ENCODE results near the gene VPS13C.

Gene VPS13C

GRCh38 chr15:61910839-61911369, 149.3 kb downstream of the VPS13C start:
- Histone ChIP-seq H3K79me2 (ENCODE audit: insufficient read depth, low read depth) (no peaks in the 10 kb centered on the region), H3K9ac (no peak overlapping the region), H3K4me2 (no peak overlapping the region), H2AFZ (ENCODE audit: low read depth) (no peak overlapping the region), H3K4me1 (ENCODE audit: low read depth, poor library complexity, severe bottlenecking) (no peaks in the 10 kb centered on the region), H4K20me1 (ENCODE audit: insufficient read depth) (no peaks in the 10 kb centered on the region), H3K27ac (no peak overlapping the region), H3K27me3 (ENCODE audit: insufficient read depth, low read depth) (no peaks in the 10 kb centered on the region), H3K4me3 (IDR thresholded peaks at IDR 0.05; ENCODE audit: insufficient read depth, low read depth, low read length) (no peak overlapping the region), H3K36me3 (ENCODE audit: insufficient read depth) (no peaks in the 10 kb centered on the region; the same call in 1 of the 2 replicates)
- TF ChIP-seq CTCF (conservative IDR thresholded peaks at IDR 0.05; ENCODE audit: low read depth, low read length): no peak

GRCh38 chr15:61908241-61908640, 152.0 kb downstream of the VPS13C start:
- Histone ChIP-seq H3K36me3 (ENCODE audit: insufficient read depth) (no peaks in the 10 kb centered on the region), H3K9ac (no peak overlapping the region), H3K4me2 (no peak overlapping the region), H2AFZ (ENCODE audit: low read depth) (no peak overlapping the region), H3K27me3 (ENCODE audit: insufficient read depth, low read depth) (no peaks in the 10 kb centered on the region), H4K20me1 (ENCODE audit: insufficient read depth) (no peaks in the 10 kb centered on the region), H3K79me2 (ENCODE audit: insufficient read depth, low read depth) (no peaks in the 10 kb centered on the region), H3K4me1 (ENCODE audit: low read depth, poor library complexity, severe bottlenecking) (no peaks in the 10 kb centered on the region), H3K4me3 (IDR thresholded peaks at IDR 0.05; ENCODE audit: insufficient read depth, low read depth, low read length) (no peak overlapping the region), H3K27ac (no peak overlapping the region)
- TF ChIP-seq CTCF (conservative IDR thresholded peaks at IDR 0.05; ENCODE audit: low read depth, low read length): no peak

GRCh38 chr15:61907753-61908086, 152.5 kb downstream of the VPS13C start:
- H4K20me1 ChIP-seq (ENCODE audit: insufficient read depth): no peaks in the 10 kb centered on the region
- TF ChIP-seq CTCF (conservative IDR thresholded peaks at IDR 0.05; ENCODE audit: low read depth, low read length): no peak
- H3K4me2 ChIP-seq: no peak overlapping the region
- no peaks in the 10 kb centered on the region for H3K79me2 ChIP-seq (ENCODE audit: insufficient read depth, low read depth)
- no peak overlapping the region for H2AFZ ChIP-seq (ENCODE audit: low read depth)
- H3K36me3 ChIP-seq (ENCODE audit: insufficient read depth): no peaks in the 10 kb centered on the region
- H3K4me1 ChIP-seq (ENCODE audit: low read depth, poor library complexity, severe bottlenecking): no peaks in the 10 kb centered on the region
- no peak overlapping the region for H3K4me3 ChIP-seq (IDR thresholded peaks at IDR 0.05; ENCODE audit: insufficient read depth, low read depth, low read length)
- no peaks in the 10 kb centered on the region for H3K27me3 ChIP-seq (ENCODE audit: insufficient read depth, low read depth)
- H3K27ac ChIP-seq: no peak overlapping the region
- H3K9ac ChIP-seq: no peak overlapping the region

- H3K27me3 ChIP-seq (ENCODE audit: insufficient read depth, low read depth): no peaks in the 10 kb centered on the region
- no peak overlapping the region for H3K4me3 ChIP-seq (IDR thresholded peaks at IDR 0.05; ENCODE audit: insufficient read depth, low read depth, low read length)
- no peak overlapping the region for H3K27ac ChIP-seq
- H3K4me1 ChIP-seq (ENCODE audit: low read depth, poor library complexity, severe bottlenecking): no peaks in the 10 kb centered on the region
- no peaks in the 10 kb centered on the region for H4K20me1 ChIP-seq (ENCODE audit: insufficient read depth)
- H3K9ac ChIP-seq: no peak overlapping the region
- TF ChIP-seq CTCF (conservative IDR thresholded peaks at IDR 0.05; ENCODE audit: low read depth, low read length): no peak
- H3K79me2 ChIP-seq (ENCODE audit: insufficient read depth, low read depth): no peaks in the 10 kb centered on the region
- no peaks in the 10 kb centered on the region for H3K36me3 ChIP-seq (ENCODE audit: insufficient read depth)
- no peak overlapping the region for H2AFZ ChIP-seq (ENCODE audit: low read depth)
- no peak overlapping the region for H3K4me2 ChIP-seq
These were observed 153.1 kb downstream of the VPS13C start for GRCh38 chr15:61906961-61907752.

Measured in KMS-11 (cell line).